Fibroblast of the aortic adventitia (primary cell): ENCODE data around the gene CHD5. TPM values are rescaled to one million over a fixed set of nuclear protein-coding genes. Genes with fewer than 3 reads are reported as not detected.

Experiments
- DNase-seq: peaks from one replicate; pipeline ENCODE4 v3.0.0-alpha.2; 2010; ENCODE audit warnings: low read depth
- H3K4me3 ChIP-seq: 2 replicates; pipeline ENCODE4 v1.5.1; 2011; ENCODE audit warnings: low read depth, mild to moderate bottlenecking, control low read depth, low read length, moderate library complexity
- CTCF ChIP-seq: IDR thresholded peaks from 2 replicates; pipeline ENCODE4 v1.5.1; 2011; ENCODE audit warnings: mild to moderate bottlenecking, low read length, control low read depth, inconsistent platforms; ENCODE audit not compliant: insufficient read depth
- total RNA-seq: library from RNA; depleted of rRNA; stranded (reverse); fragments of >200 nt; gene quantifications from 2 replicates; pipeline ENCODE4 v1.2.3, GENCODE V29; 2012; ENCODE audit warnings: low replicate concordance

CHD5 gene
- total RNA-seq, 1 donor: 0.09 TPM

GRCh38 chr1:6218375-6219164 is 38.4 kb upstream of the CHD5 start:
- H3K4me3 ChIP-seq: no peak overlapping the region
- DNase-seq: no peak
- no peak for TF ChIP-seq CTCF

GRCh38 chr1:6212193-6212959 is 32.3 kb upstream of the CHD5 start:
- TF ChIP-seq CTCF: no peak
- no peak for DNase-seq
- H3K4me3 ChIP-seq: no peak overlapping the region

GRCh38 chr1:6211731-6212130 is 31.6 kb upstream of the CHD5 start:
- no peak overlapping the region for H3K4me3 ChIP-seq
- no peak for DNase-seq
- no peak for TF ChIP-seq CTCF

- DNase-seq: no peak
- H3K4me3 ChIP-seq: no peak overlapping the region
- no peak for TF ChIP-seq CTCF
Observed at GRCh38 chr1:6210591-6211355, 30.7 kb upstream of the CHD5 start.

- no peak overlapping the region for H3K4me3 ChIP-seq
- no peak for DNase-seq
- peak; percentile 26 for TF ChIP-seq CTCF
Observed at GRCh38 chr1:6209661-6210580, 29.8 kb upstream of the CHD5 start.
